ENCODE results near the gene SYT2.
"Not testable (repeated sequence)": the region's sequence is repeated elsewhere in the genome, so short reads cannot be mapped to it uniquely, and the experiment has no call there.

GRCh38 chr1:202546796-202547195 is 163.5 kb downstream of the SYT2 start:
- TF ChIP-seq CTCF, POLR2A (IDR thresholded peaks at IDR 0.05): not testable (repeated sequence)
